Liver (tissue), 9 donors: ENCODE measurements around the gene BPIFB3. TPM values are rescaled to one million over a fixed set of nuclear protein-coding genes. Genes with fewer than 3 reads are reported as not detected.

Experiments
- DNase-seq: peaks from one replicate; pipeline ENCODE4 v3.0.0-alpha.2; 2017; ENCODE audit warnings: low spot score
- H3K27ac ChIP-seq, 2 donors: one replicate each; pipeline ENCODE4 v1.7.0; 2013; ENCODE audit warnings: inconsistent platforms in 2 of 2, low read length in 2 of 2, control low read depth in 1 of 2, low read depth in 1 of 2, mild to moderate bottlenecking in 1 of 2
- H3K27me3 ChIP-seq, 4 donors: one replicate each; pipeline versions ENCODE4 v1.6.1 to v1.7.0; 2013; ENCODE audit warnings: low read length in 3 of 4, inconsistent platforms in 1 of 4, mild to moderate bottlenecking in 1 of 4, moderate library complexity in 1 of 4; ENCODE audit not compliant: control insufficient read depth in 4 of 4, insufficient read depth in 4 of 4
- H3K36me3 ChIP-seq, 4 donors: one replicate each; pipeline versions ENCODE4 v1.6.1 to v1.7.0; 2013; ENCODE audit warnings: low read length in 3 of 4, mild to moderate bottlenecking in 3 of 4, low read depth in 1 of 4, moderate library complexity in 1 of 4; ENCODE audit not compliant: control insufficient read depth in 4 of 4, insufficient read depth in 3 of 4
- H3K4me1 ChIP-seq, 4 donors: one replicate each; pipeline versions ENCODE4 v1.6.1 to v1.7.0; 2013; ENCODE audit warnings: low read length in 3 of 4, mild to moderate bottlenecking in 3 of 4, moderate library complexity in 1 of 4; ENCODE audit not compliant: control insufficient read depth in 4 of 4, insufficient read depth in 4 of 4
- H3K4me3 ChIP-seq, 3 donors: one replicate each; pipeline versions ENCODE4 v1.6.1 to v1.7.0; 2013; ENCODE audit warnings: low read length in 3 of 3, control low read depth in 1 of 3, low read depth in 1 of 3, mild to moderate bottlenecking in 1 of 3
- H3K9ac ChIP-seq, 2 donors: one replicate each; pipeline ENCODE4 v1.7.0; 2013; ENCODE audit warnings: low read length in 2 of 2, mild to moderate bottlenecking in 2 of 2, moderate library complexity in 2 of 2, control low read depth in 1 of 2, low read depth in 1 of 2
- H3K9me3 ChIP-seq, 4 donors: one replicate each; pipeline versions ENCODE4 v1.6.1 to v1.7.0; 2013; ENCODE audit warnings: low read length in 3 of 4; ENCODE audit not compliant: control insufficient read depth in 4 of 4
- ATF3 ChIP-seq: IDR thresholded peaks from 2 replicates; pipeline ENCODE4 v1.6.1; 2016; ENCODE audit warnings: antibody characterized with exemption
- EGR1 ChIP-seq, 2 donors: IDR thresholded peaks; 2 replicates each; pipeline ENCODE4 v1.6.1; 2016 to 2018; ENCODE audit warnings: antibody characterized with exemption in 2 of 2, low read depth in 2 of 2
- FOXA2 ChIP-seq: IDR thresholded peaks from 2 replicates; pipeline ENCODE4 v1.6.1; 2016; ENCODE audit warnings: antibody characterized with exemption
- GABPA ChIP-seq, 2 donors: IDR thresholded peaks in 1 of 2; conservative IDR thresholded peaks in 1 of 2; 2 replicates each; pipeline ENCODE4 v1.6.1; 2016; ENCODE audit warnings: antibody characterized with exemption in 2 of 2, mild to moderate bottlenecking in 1 of 2, moderate library complexity in 1 of 2
- HNF4A ChIP-seq, 2 donors: conservative IDR thresholded peaks; 2 replicates each; pipeline ENCODE4 v1.6.1; 2016; ENCODE audit warnings: antibody characterized with exemption in 2 of 2, mild to moderate bottlenecking in 2 of 2
- HNF4G ChIP-seq: IDR thresholded peaks from 2 replicates; pipeline ENCODE4 v1.6.1; 2016; ENCODE audit warnings: antibody characterized with exemption
- JUND ChIP-seq, 2 donors: IDR thresholded peaks; 2 replicates each; pipeline ENCODE4 v1.6.1; 2016; ENCODE audit warnings: antibody characterized with exemption in 2 of 2
- NR2F2 ChIP-seq: IDR thresholded peaks from 2 replicates; pipeline ENCODE4 v1.6.1; 2016; ENCODE audit warnings: antibody characterized with exemption
- RAD21 ChIP-seq, 2 donors: IDR thresholded peaks; 2 replicates each; pipeline ENCODE4 v1.6.1; 2016; ENCODE audit warnings: antibody characterized with exemption in 2 of 2, mild to moderate bottlenecking in 2 of 2
- RXRA ChIP-seq, 2 donors: IDR thresholded peaks; 2 replicates each; pipeline ENCODE4 v1.6.1; 2017 to 2018; ENCODE audit warnings: antibody characterized with exemption in 2 of 2, mild to moderate bottlenecking in 1 of 2
- YY1 ChIP-seq: IDR thresholded peaks from 2 replicates; pipeline ENCODE4 v1.6.1; 2016; ENCODE audit warnings: antibody characterized with exemption, mild to moderate bottlenecking
- WGBS: extraction: QIAGEN DNeasy Blood & Tissue Kit; methylation state at CpG from one replicate; pipeline ENCODE4 v1.1.7; 2013; 5-methylcytosine and 5-hydroxymethylcytosine counted together
- polyA plus RNA-seq, 2 donors: library from polyadenylated mRNA; stranded (reverse) in 1 of 2; unstranded in 1 of 2; fragments of 200-250 nt in 1 of 2; fragments of >200 nt in 1 of 2; fragmentation: Nextera tagmentation in 1 of 2; extraction: Ambion mirVana in 1 of 2; gene quantifications; one replicate each; pipeline versions ENCODE4 v1.2.1 to v1.2.3, GENCODE V29; 2013 to 2015
- total RNA-seq, 2 donors: library from RNA; depleted of rRNA; stranded (reverse); fragments of >200 nt; gene quantifications; one replicate each; pipeline ENCODE4 v1.2.3, GENCODE V29; 2014
- TF ChIP-seq, protein P1 (sequence below): fragments of 150-350 bp; IDR thresholded peaks from 2 replicates; pipeline ENCODE4 v1.5.1; 2017; ENCODE audit warnings: improper control_type of control experiment, low read depth, low read length; ENCODE audit not compliant: missing input control
- TF ChIP-seq, protein P2 (sequence below): IDR thresholded peaks from 2 replicates; pipeline ENCODE4 v1.6.1; 2016; ENCODE audit warnings: antibody characterized with exemption
- donor health status: healthy.
- donor health status: healthy.
- donor health status: healthy.
- donor health status: healthy.
- donor health status: healthy.

The BPIFB3 gene
- total and polyA plus RNA-seq, 4 donors, result not detected

- no peak overlapping the region for H3K4me3 ChIP-seq
- H3K4me1 ChIP-seq, result peaks cover 0 to 7% (median 1%) of the 10 kb centered on the region in 4 donors
- no peak overlapping the region for H3K9ac ChIP-seq
- H3K36me3 ChIP-seq, result no peaks in the 10 kb centered on the region
- DNase-seq, result no peak
- H3K9me3 ChIP-seq, result peaks cover 0 to 2% (median 0%) of the 10 kb centered on the region in 4 donors
- H3K27ac ChIP-seq, result no peak overlapping the region
- H3K27me3 ChIP-seq, result peaks cover 0 to 2% (median 0%) of the 10 kb centered on the region in 4 donors
- WGBS, result 92% methylated on average over 23 of the region's 23 CpGs
- no peak for TF ChIP-seq EGR1 (IDR thresholded peaks at IDR 0.05; ENCODE audit: low read depth in 2 of 2)
- TF ChIP-seq JUND (IDR thresholded peaks at IDR 0.05), result no peak
Observed at GRCh38 chr20:33008336-33009213, 45.1 kb upstream of the BPIFB3 start.

DNA sequence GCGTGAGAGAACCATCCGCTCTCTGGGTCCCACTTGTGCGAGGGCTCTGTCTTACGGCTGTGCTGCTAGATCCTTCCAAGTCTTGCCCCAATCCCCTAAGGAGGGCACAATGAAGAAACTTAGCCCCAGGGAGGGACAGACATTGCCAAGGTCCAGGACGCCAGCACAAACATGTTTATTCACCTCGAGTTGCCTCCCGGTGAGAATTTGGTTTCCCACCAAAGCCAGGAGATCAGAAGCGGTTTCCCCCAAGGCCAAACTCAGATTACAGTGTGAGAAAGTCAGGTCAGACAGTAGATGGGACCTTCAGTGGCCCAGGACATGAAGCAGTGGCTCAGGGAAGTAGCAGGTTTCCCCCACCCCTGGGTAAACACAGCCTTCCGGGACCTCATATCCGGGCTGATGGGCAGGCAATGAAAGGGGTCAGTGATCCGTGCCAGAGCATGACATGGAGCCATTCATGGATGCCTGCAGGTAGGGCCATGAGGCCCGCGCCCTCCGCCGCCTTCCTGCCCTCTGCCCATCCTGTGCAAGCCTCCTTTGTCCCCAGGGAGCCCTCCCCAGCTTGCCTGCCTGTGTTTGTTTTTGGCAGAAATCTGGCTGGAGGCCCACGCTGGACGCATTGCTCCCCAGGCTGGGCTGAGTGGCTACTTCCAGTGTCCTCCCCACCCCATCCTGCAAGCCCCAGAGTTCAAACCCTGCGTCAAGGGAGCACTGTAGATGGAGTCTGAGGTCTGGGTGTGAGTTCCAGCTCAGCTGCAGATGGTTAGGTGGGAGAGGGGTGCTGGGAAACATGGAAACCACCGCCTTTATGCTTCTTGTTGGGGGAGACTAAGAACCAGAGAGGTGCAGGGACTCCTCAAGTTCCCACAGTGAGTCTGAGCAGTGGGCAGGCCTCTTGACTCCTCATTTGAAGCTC lies 44.2 kb upstream of the BPIFB3 start:
- peaks cover 0 to 2% (median 0%) of the 10 kb centered on the region in 4 donors for H3K9me3 ChIP-seq
- H3K27ac ChIP-seq, result no peak overlapping the region
- H3K36me3 ChIP-seq, result no peaks in the 10 kb centered on the region
- WGBS, result 60% methylated on average over 19 of the region's 19 CpGs
- no peak overlapping the region for H3K4me3 ChIP-seq
- peaks cover 0 to 7% (median 1%) of the 10 kb centered on the region in 4 donors for H3K4me1 ChIP-seq
- no peak for DNase-seq
- TF ChIP-seq EGR1 (IDR thresholded peaks at IDR 0.05; ENCODE audit: low read depth in 2 of 2) (no peak), NR2F2 (no peak), FOXA2 (no peak), JUND (IDR thresholded peaks at IDR 0.05) (no peak), ATF3 (no peak), RAD21 (IDR thresholded peaks at IDR 0.05) (no peak), HNF4A (conservative IDR thresholded peaks at IDR 0.05) (no peak), HNF4G (no peak), YY1 (no peak), GABPA (IDR thresholded peaks at IDR 0.05 in 1 of 2, conservative IDR thresholded peaks at IDR 0.05 in 1 of 2) (no peak), RXRA (IDR thresholded peaks at IDR 0.05) (no peak)
- TF ChIP-seq, protein P1, sequence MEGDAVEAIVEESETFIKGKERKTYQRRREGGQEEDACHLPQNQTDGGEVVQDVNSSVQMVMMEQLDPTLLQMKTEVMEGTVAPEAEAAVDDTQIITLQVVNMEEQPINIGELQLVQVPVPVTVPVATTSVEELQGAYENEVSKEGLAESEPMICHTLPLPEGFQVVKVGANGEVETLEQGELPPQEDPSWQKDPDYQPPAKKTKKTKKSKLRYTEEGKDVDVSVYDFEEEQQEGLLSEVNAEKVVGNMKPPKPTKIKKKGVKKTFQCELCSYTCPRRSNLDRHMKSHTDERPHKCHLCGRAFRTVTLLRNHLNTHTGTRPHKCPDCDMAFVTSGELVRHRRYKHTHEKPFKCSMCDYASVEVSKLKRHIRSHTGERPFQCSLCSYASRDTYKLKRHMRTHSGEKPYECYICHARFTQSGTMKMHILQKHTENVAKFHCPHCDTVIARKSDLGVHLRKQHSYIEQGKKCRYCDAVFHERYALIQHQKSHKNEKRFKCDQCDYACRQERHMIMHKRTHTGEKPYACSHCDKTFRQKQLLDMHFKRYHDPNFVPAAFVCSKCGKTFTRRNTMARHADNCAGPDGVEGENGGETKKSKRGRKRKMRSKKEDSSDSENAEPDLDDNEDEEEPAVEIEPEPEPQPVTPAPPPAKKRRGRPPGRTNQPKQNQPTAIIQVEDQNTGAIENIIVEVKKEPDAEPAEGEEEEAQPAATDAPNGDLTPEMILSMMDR, result no peak
- TF ChIP-seq, protein P2, sequence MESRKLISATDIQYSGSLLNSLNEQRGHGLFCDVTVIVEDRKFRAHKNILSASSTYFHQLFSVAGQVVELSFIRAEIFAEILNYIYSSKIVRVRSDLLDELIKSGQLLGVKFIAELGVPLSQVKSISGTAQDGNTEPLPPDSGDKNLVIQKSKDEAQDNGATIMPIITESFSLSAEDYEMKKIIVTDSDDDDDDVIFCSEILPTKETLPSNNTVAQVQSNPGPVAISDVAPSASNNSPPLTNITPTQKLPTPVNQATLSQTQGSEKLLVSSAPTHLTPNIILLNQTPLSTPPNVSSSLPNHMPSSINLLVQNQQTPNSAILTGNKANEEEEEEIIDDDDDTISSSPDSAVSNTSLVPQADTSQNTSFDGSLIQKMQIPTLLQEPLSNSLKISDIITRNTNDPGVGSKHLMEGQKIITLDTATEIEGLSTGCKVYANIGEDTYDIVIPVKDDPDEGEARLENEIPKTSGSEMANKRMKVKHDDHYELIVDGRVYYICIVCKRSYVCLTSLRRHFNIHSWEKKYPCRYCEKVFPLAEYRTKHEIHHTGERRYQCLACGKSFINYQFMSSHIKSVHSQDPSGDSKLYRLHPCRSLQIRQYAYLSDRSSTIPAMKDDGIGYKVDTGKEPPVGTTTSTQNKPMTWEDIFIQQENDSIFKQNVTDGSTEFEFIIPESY, result no peak
- no peak overlapping the region for H3K9ac ChIP-seq
- peaks cover 0 to 2% (median 0%) of the 10 kb centered on the region in 4 donors for H3K27me3 ChIP-seq
